Measurements from ENCODE around the gene TRA2B. TPM values are rescaled to one million over a fixed set of nuclear protein-coding genes. Genes with fewer than 3 reads are reported as not detected.

The TRA2B gene
- total RNA-seq, 1 experiment from 2014 or later = 236 TPM

DNA sequence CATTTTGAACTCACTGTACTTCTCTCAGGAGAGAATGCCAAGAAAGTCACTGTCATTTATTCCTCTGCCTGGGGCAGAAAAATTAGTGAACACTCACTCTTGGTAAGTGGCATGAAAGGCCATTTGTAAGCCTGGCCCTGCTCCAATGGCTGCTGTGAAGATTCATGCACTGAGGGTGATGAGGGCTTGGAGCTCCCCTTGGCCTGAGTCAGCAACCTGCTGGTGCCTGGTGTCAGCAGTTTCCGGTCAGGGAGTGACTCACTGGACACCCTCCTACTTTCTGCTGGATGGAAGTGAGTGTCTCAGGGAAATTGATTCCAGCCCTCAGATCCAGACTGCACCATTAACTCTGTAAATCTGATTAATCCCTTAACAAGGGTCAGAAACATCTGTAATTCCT lies 37.6 kb downstream of the TRA2B start (continued):
- TF ChIP-seq, protein P1, sequence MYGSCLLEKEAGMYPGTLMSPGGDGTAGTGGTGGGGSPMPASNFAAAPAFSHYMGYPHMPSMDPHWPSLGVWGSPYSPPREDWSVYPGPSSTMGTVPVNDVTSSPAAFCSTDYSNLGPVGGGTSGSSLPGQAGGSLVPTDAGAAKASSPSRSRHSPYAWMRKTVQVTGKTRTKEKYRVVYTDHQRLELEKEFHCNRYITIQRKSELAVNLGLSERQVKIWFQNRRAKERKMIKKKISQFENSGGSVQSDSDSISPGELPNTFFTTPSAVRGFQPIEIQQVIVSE (CRISPR knock-in tag; IDR thresholded peaks at IDR 0.05; ENCODE audit: borderline replicate concordance) = no peak
- TF ChIP-seq, protein P2, sequence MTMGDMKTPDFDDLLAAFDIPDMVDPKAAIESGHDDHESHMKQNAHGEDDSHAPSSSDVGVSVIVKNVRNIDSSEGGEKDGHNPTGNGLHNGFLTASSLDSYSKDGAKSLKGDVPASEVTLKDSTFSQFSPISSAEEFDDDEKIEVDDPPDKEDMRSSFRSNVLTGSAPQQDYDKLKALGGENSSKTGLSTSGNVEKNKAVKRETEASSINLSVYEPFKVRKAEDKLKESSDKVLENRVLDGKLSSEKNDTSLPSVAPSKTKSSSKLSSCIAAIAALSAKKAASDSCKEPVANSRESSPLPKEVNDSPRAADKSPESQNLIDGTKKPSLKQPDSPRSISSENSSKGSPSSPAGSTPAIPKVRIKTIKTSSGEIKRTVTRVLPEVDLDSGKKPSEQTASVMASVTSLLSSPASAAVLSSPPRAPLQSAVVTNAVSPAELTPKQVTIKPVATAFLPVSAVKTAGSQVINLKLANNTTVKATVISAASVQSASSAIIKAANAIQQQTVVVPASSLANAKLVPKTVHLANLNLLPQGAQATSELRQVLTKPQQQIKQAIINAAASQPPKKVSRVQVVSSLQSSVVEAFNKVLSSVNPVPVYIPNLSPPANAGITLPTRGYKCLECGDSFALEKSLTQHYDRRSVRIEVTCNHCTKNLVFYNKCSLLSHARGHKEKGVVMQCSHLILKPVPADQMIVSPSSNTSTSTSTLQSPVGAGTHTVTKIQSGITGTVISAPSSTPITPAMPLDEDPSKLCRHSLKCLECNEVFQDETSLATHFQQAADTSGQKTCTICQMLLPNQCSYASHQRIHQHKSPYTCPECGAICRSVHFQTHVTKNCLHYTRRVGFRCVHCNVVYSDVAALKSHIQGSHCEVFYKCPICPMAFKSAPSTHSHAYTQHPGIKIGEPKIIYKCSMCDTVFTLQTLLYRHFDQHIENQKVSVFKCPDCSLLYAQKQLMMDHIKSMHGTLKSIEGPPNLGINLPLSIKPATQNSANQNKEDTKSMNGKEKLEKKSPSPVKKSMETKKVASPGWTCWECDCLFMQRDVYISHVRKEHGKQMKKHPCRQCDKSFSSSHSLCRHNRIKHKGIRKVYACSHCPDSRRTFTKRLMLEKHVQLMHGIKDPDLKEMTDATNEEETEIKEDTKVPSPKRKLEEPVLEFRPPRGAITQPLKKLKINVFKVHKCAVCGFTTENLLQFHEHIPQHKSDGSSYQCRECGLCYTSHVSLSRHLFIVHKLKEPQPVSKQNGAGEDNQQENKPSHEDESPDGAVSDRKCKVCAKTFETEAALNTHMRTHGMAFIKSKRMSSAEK (CRISPR knock-in tag; IDR thresholded peaks at IDR 0.05; ENCODE audit: borderline replicate concordance) = no peak
- TF ChIP-seq NR1H2 (CRISPR knock-in tag; IDR thresholded peaks at IDR 0.05) (no peak), RELA (CRISPR knock-in tag; IDR thresholded peaks at IDR 0.05; ENCODE audit: borderline replicate concordance) (no peak), ZNF232 (CRISPR knock-in tag; IDR thresholded peaks at IDR 0.05) (no peak), HMGA2 (CRISPR knock-in tag; IDR thresholded peaks at IDR 0.05) (no peak)
- TF ChIP-seq, protein P3, sequence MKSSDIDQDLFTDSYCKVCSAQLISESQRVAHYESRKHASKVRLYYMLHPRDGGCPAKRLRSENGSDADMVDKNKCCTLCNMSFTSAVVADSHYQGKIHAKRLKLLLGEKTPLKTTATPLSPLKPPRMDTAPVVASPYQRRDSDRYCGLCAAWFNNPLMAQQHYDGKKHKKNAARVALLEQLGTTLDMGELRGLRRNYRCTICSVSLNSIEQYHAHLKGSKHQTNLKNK (CRISPR knock-in tag; IDR thresholded peaks at IDR 0.05) = no peak

DNA sequence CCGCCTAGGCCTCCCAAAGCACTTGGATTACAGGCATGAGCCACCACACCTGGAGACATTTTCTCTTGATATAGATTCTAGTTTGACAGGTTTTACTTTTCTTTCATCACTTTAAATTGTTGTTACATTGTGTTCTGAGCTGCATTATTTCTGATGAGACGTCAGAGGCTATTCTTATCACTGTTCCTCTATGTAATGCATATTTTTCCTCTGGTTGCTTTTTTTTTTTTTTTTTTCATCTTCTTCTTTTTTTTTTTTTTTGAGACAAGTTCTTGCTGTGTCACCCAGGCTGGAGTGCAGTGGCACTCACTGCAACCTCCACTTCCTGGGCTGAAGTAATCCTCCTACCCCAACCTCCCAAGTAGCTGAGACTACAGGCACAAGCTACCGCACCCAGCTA lies 41.2 kb downstream of the TRA2B start:
- H3K27ac Mint-ChIP-seq = no peak overlapping the region
- no peak for DNase-seq (ENCODE audit: low spot score)
- ChIA-PET POLR2A (interaction anchor here (0.6 kb wide), 1 partner anchor 186 kb away, joined by 4 read pairs; no protein-coding TSS in a partner anchor), CTCF (interaction anchor here (0.7 to 2.8 kb wide), 4 partner anchors 16 to 321 kb away, joined by 3 to 11 read pairs (median 4); no protein-coding TSS in a partner anchor)
- ATAC-seq = no peak
- H3K27me3 Mint-ChIP-seq (ENCODE audit: low read depth) = no peaks in the 10 kb centered on the region
- TF ChIP-seq, protein P4, sequence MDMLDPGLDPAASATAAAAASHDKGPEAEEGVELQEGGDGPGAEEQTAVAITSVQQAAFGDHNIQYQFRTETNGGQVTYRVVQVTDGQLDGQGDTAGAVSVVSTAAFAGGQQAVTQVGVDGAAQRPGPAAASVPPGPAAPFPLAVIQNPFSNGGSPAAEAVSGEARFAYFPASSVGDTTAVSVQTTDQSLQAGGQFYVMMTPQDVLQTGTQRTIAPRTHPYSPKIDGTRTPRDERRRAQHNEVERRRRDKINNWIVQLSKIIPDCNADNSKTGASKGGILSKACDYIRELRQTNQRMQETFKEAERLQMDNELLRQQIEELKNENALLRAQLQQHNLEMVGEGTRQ (CRISPR knock-in tag; IDR thresholded peaks at IDR 0.05) = no peak
- TF ChIP-seq, protein P5, sequence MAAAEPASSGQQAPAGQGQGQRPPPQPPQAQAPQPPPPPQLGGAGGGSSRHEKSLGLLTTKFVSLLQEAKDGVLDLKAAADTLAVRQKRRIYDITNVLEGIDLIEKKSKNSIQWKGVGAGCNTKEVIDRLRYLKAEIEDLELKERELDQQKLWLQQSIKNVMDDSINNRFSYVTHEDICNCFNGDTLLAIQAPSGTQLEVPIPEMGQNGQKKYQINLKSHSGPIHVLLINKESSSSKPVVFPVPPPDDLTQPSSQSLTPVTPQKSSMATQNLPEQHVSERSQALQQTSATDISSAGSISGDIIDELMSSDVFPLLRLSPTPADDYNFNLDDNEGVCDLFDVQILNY (CRISPR knock-in tag; IDR thresholded peaks at IDR 0.05) = no peak
- TF ChIP-seq TCF7 (CRISPR knock-in tag; IDR thresholded peaks at IDR 0.05; ENCODE audit: low read depth) (no peak), NFE2L1 (CRISPR knock-in tag; IDR thresholded peaks at IDR 0.05) (no peak), RORB (CRISPR knock-in tag; IDR thresholded peaks at IDR 0.05) (no peak), MYBL2 (CRISPR knock-in tag; IDR thresholded peaks at IDR 0.05) (no peak), ZNF423 (CRISPR knock-in tag; IDR thresholded peaks at IDR 0.05) (no peak), ZNF232 (CRISPR knock-in tag; IDR thresholded peaks at IDR 0.05) (no peak), CBFB (CRISPR knock-in tag; IDR thresholded peaks at IDR 0.05; ENCODE audit: low read depth) (no peak), JAZF1 (CRISPR knock-in tag; IDR thresholded peaks at IDR 0.05) (no peak), GABPB1 (CRISPR knock-in tag; IDR thresholded peaks at IDR 0.05) (no peak)
- TF ChIP-seq, protein P2 (CRISPR knock-in tag; IDR thresholded peaks at IDR 0.05; ENCODE audit: borderline replicate concordance) = no peak
- TF ChIP-seq, protein P1 (CRISPR knock-in tag; IDR thresholded peaks at IDR 0.05; ENCODE audit: borderline replicate concordance) = no peak
- TF ChIP-seq, protein P6, sequence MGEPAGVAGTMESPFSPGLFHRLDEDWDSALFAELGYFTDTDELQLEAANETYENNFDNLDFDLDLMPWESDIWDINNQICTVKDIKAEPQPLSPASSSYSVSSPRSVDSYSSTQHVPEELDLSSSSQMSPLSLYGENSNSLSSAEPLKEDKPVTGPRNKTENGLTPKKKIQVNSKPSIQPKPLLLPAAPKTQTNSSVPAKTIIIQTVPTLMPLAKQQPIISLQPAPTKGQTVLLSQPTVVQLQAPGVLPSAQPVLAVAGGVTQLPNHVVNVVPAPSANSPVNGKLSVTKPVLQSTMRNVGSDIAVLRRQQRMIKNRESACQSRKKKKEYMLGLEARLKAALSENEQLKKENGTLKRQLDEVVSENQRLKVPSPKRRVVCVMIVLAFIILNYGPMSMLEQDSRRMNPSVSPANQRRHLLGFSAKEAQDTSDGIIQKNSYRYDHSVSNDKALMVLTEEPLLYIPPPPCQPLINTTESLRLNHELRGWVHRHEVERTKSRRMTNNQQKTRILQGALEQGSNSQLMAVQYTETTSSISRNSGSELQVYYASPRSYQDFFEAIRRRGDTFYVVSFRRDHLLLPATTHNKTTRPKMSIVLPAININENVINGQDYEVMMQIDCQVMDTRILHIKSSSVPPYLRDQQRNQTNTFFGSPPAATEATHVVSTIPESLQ (CRISPR knock-in tag; IDR thresholded peaks at IDR 0.05) = no peak
- TF ChIP-seq, protein P7, sequence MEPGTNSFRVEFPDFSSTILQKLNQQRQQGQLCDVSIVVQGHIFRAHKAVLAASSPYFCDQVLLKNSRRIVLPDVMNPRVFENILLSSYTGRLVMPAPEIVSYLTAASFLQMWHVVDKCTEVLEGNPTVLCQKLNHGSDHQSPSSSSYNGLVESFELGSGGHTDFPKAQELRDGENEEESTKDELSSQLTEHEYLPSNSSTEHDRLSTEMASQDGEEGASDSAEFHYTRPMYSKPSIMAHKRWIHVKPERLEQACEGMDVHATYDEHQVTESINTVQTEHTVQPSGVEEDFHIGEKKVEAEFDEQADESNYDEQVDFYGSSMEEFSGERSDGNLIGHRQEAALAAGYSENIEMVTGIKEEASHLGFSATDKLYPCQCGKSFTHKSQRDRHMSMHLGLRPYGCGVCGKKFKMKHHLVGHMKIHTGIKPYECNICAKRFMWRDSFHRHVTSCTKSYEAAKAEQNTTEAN (CRISPR knock-in tag; IDR thresholded peaks at IDR 0.05) = no peak
- H3K36me3 Mint-ChIP-seq = no peaks in the 10 kb centered on the region
- peaks cover 4% of the 10 kb centered on the region; the same call in 1 of the 2 replicates for H3K4me1 Mint-ChIP-seq
- peaks cover 5% of the 10 kb centered on the region; the same call in 1 of the 2 replicates for H3K9me3 Mint-ChIP-seq
- no peak overlapping the region for H3K4me3 Mint-ChIP-seq
